ENCODE data around the gene PROB1. TPM values are rescaled to one million over a fixed set of nuclear protein-coding genes. Genes with fewer than 3 reads are reported as not detected.
A peak's percentile ranks its signal among the peaks of the same experiment; 100 is the strongest.

Gene PROB1
- total RNA-seq, 1 donor from 2014 or later = 0.53 TPM

- no peak for FAIRE-seq
- no peaks in the 10 kb centered on the region for H3K36me3 ChIP-seq (ENCODE audit: control insufficient read depth, insufficient read depth, low read length)
- H3K4me3 ChIP-seq (ENCODE audit: low read depth, low read length) = no peak overlapping the region
- no peak for DNase-seq (ENCODE audit: low read depth)
- TF ChIP-seq CTCF (IDR thresholded peaks at IDR 0.05; ENCODE audit: insufficient read depth, low read length, severe bottlenecking) = no peak
- no peaks in the 10 kb centered on the region for H3K27me3 ChIP-seq (ENCODE audit: control insufficient read depth, insufficient read depth, low read length)
Observed at GRCh38 chr5:139415869-139416268, 21.0 kb upstream of the PROB1 start.

- FAIRE-seq (no peak), DNase-seq (ENCODE audit: low read depth) (peak; percentile 72)
- H3K27me3 ChIP-seq (ENCODE audit: control insufficient read depth, insufficient read depth, low read length) = no peaks in the 10 kb centered on the region
- no peak overlapping the region for H3K4me3 ChIP-seq (ENCODE audit: low read depth, low read length)
- TF ChIP-seq CTCF (IDR thresholded peaks at IDR 0.05; ENCODE audit: insufficient read depth, low read length, severe bottlenecking) = no peak
- H3K36me3 ChIP-seq (ENCODE audit: control insufficient read depth, insufficient read depth, low read length) = no peaks in the 10 kb centered on the region
Observed at GRCh38 chr5:139415221-139415861, 20.4 kb upstream of the PROB1 start.

- no peak for TF ChIP-seq CTCF (IDR thresholded peaks at IDR 0.05; ENCODE audit: insufficient read depth, low read length, severe bottlenecking)
- no peak for DNase-seq (ENCODE audit: low read depth)
- Histone ChIP-seq H3K4me3 (ENCODE audit: low read depth, low read length) (no peak overlapping the region), H3K27me3 (ENCODE audit: control insufficient read depth, insufficient read depth, low read length) (no peaks in the 10 kb centered on the region), H3K36me3 (ENCODE audit: control insufficient read depth, insufficient read depth, low read length) (no peaks in the 10 kb centered on the region)
- FAIRE-seq = no peak
Observed at GRCh38 chr5:139414581-139415130, 19.8 kb upstream of the PROB1 start.

GRCh38 chr5:139413963-139414362 is 19.1 kb upstream of the PROB1 start:
- TF ChIP-seq CTCF (IDR thresholded peaks at IDR 0.05; ENCODE audit: insufficient read depth, low read length, severe bottlenecking) = no peak
- no peak overlapping the region for H3K4me3 ChIP-seq (ENCODE audit: low read depth, low read length)
- DNase-seq (ENCODE audit: low read depth) (no peak), FAIRE-seq (no peak)
- no peaks in the 10 kb centered on the region for H3K27me3 ChIP-seq (ENCODE audit: control insufficient read depth, insufficient read depth, low read length)
- no peaks in the 10 kb centered on the region for H3K36me3 ChIP-seq (ENCODE audit: control insufficient read depth, insufficient read depth, low read length)

- FAIRE-seq (no peak), DNase-seq (ENCODE audit: low read depth) (no peak)
- Histone ChIP-seq H3K27me3 (ENCODE audit: control insufficient read depth, insufficient read depth, low read length) (no peaks in the 10 kb centered on the region), H3K4me3 (ENCODE audit: low read depth, low read length) (no peak overlapping the region), H3K36me3 (ENCODE audit: control insufficient read depth, insufficient read depth, low read length) (no peaks in the 10 kb centered on the region)
- TF ChIP-seq CTCF (IDR thresholded peaks at IDR 0.05; ENCODE audit: insufficient read depth, low read length, severe bottlenecking) = no peak
Observed at GRCh38 chr5:139413153-139413552, 18.2 kb upstream of the PROB1 start.

Data from bronchial epithelial cell (primary cell).